Muscle layer of duodenum (tissue), 2 donors: ENCODE measurements around the gene AP3D1.
A peak's percentile ranks its signal among the peaks of the same experiment; 100 is the strongest.

Source experiments
- H3K27ac ChIP-seq: one replicate; pipeline ENCODE4 v1.7.0; 2013; ENCODE audit warnings: mild to moderate bottlenecking, low read length
- H3K27me3 ChIP-seq: one replicate; pipeline ENCODE4 v1.7.0; 2013; ENCODE audit warnings: low read depth, mild to moderate bottlenecking, control low read depth, low read length
- H3K36me3 ChIP-seq, 2 donors: one replicate each; pipeline ENCODE4 v1.7.0; 2013; ENCODE audit warnings: low read length in 2 of 2, control low read depth in 1 of 2, mild to moderate bottlenecking in 1 of 2; ENCODE audit not compliant: insufficient read depth in 2 of 2, control insufficient read depth in 1 of 2
- H3K4me1 ChIP-seq, 2 donors: one replicate each; pipeline ENCODE4 v1.7.0; 2013; ENCODE audit warnings: low read length in 2 of 2, mild to moderate bottlenecking in 2 of 2, control low read depth in 1 of 2, moderate library complexity in 1 of 2; ENCODE audit not compliant: insufficient read depth in 2 of 2, control insufficient read depth in 1 of 2
- H3K4me3 ChIP-seq, 2 donors: one replicate each; pipeline ENCODE4 v1.7.0; 2013; ENCODE audit warnings: low read length in 2 of 2, low read depth in 1 of 2, mild to moderate bottlenecking in 1 of 2
- H3K9me3 ChIP-seq, 2 donors: one replicate each; pipeline ENCODE4 v1.7.0; 2013; ENCODE audit warnings: low read length in 2 of 2, control low read depth in 1 of 2, mild to moderate bottlenecking in 1 of 2; ENCODE audit not compliant: control insufficient read depth in 1 of 2
- donor health status: healthy.

The AP3D1 gene

GRCh38 chr19:2168619-2169424 lies 17.5 kb upstream of the AP3D1 start:
- Histone ChIP-seq H3K27me3 (no peaks in the 10 kb centered on the region), H3K4me3 (peak overlapping the region; percentile 30 to 45), H3K27ac (peak overlapping the region; percentile 89), H3K36me3 (no peaks in the 10 kb centered on the region), H3K4me1 (peaks cover 38 to 63% of the 10 kb centered on the region in 2 donors), H3K9me3 (no peaks in the 10 kb centered on the region)

DNA sequence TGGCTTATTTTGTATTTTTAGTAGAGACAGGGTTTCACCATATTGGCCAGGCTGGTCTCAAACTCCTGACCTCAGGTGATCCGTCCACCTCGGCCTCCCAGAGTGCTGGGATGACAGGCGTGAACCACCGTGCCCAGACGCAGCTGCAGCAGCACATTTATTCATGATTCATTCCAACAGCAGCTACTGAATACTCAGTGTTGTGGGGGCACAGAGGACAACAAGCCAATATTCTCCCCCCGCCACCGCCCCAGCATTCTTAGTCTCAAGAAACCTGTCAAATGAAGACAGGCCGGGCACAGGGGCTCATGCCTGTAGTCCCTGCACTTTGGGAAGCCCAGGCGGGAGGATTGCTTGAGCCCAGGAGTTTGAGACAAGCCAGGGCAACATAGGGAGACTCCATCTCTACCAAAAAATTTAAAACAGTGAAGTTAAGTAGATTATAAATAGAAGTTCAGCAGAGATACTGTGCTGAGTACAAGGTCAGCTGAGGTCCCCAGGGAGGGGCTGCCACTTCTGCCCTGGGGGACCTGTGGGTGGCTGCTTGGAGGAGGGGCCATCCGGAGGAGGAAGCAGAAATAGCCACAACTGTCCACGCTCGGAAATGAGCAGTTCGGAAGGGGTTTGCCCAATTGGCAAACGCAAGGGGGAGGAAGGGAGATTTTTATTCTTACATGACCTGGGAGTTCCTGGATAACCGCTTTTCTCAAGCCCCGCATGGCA lies 16.7 kb upstream of the AP3D1 start:
- Histone ChIP-seq H3K9me3 (no peaks in the 10 kb centered on the region), H3K4me1 (peaks cover 38 to 66% of the 10 kb centered on the region in 2 donors), H3K4me3 (peak overlapping the region; percentile 30 to 45)

DNA sequence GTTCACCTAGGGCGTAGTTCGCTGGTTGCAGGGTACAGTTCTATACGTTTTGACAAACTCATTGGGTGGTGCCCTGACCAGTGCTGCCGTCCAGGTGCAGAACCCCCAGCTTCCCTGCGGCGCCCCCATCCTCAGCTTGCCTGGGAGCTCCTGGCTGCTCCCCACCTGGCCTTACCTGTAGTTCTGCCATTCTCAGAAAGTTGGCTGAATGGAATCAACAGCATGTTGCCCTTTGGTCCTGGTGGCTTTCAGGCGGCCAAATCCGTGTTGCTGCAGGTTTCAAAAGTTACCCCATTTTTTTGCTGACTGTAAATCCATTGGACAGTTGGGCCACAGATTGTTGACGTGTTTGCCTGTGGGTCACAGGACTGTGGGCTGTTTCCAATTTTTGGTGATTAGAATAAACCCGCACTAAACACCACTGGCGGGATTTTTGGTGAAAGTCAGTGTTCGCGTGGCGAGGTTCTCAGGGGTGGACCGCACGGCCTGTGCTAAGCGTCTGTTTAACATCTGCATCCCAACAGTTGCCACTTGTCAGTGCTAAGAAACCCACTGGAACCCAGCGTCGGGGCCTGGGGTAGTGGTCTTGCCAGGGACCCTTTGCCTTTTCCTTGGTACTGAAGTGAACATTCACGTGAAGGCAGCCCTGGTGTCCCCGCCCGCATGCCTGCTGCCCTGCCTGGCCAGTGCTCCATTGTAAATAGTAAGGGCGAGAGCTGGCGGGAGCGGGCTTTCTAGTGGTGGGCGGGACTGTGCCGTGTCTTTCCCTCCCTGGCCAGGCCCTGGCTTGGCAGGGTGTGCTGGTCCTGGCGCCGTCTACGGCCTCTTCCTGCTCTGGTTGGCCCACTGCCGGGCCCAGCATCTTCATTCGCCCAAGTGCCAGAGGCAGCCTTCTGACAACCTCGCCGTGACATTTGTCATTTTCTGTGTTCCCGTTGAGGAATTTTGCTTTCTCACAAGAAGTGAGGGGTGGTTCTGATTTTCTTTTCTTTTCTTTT lies 15.7 kb upstream of the AP3D1 start:
- Histone ChIP-seq H3K27me3 (no peaks in the 10 kb centered on the region), H3K27ac (peak overlapping the region; percentile 84), H3K4me1 (peaks cover 38 to 64% of the 10 kb centered on the region in 2 donors), H3K4me3 (peak overlapping the region; percentile 2 to 45), H3K36me3 (no peaks in the 10 kb centered on the region), H3K9me3 (no peaks in the 10 kb centered on the region)

More for the DNA sequence above, 16.7 kb upstream of the AP3D1 start:
- Histone ChIP-seq H3K27ac (peak overlapping the region; percentile 89), H3K27me3 (no peaks in the 10 kb centered on the region), H3K36me3 (no peaks in the 10 kb centered on the region)

GRCh38 chr19:2164020-2164998 lies 12.9 kb upstream of the AP3D1 start:
- H3K4me1 ChIP-seq: peaks cover 19 to 38% of the 10 kb centered on the region in 2 donors
- peak overlapping the region; percentile 89 for H3K27ac ChIP-seq
- no peaks in the 10 kb centered on the region for H3K27me3 ChIP-seq
- peak overlapping the region; percentile 75 to 85 for H3K4me3 ChIP-seq
- H3K36me3 ChIP-seq: no peaks in the 10 kb centered on the region
- no peaks in the 10 kb centered on the region for H3K9me3 ChIP-seq

GRCh38 chr19:2160379-2160778 lies 9.0 kb upstream of the AP3D1 start:
- Histone ChIP-seq H3K4me3 (no peak overlapping the region), H3K4me1 (peaks cover 0 to 3% of the 10 kb centered on the region in 2 donors), H3K27ac (no peak overlapping the region), H3K9me3 (no peaks in the 10 kb centered on the region), H3K27me3 (no peaks in the 10 kb centered on the region), H3K36me3 (no peaks in the 10 kb centered on the region)

- H3K4me3 ChIP-seq: no peak overlapping the region
- no peak overlapping the region for H3K27ac ChIP-seq
- no peaks in the 10 kb centered on the region for H3K4me1 ChIP-seq
- H3K36me3 ChIP-seq: no peaks in the 10 kb centered on the region
- H3K27me3 ChIP-seq: no peaks in the 10 kb centered on the region
- no peaks in the 10 kb centered on the region for H3K9me3 ChIP-seq
Measured at GRCh38 chr19:2157452-2157851, 6.1 kb upstream of the AP3D1 start.

DNA sequence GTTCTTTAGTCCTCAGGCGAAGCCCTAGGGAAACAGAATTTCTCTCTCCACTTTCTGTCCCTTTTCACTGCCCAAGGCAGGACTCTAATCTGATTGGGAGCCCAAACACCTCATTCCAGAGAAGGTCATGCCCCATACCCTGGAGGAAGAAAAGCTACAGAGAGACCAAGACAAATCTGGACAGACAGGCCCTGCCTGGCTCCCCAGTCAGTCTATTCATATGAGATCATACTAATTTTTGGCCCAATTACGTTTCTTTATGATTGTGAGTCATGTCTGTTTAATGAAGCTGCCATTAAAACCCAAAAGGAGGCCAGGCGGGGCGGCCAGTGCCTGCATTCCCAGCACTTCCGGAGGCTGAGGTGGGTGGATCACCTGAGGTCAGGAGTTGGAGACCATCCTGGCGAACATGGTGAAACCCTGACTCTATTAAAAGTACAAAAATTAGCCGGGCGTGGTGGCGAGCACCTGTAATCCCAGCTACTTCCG lies 3.3 kb upstream of the AP3D1 start:
- no peak overlapping the region for H3K27ac ChIP-seq
- H3K36me3 ChIP-seq: no peaks in the 10 kb centered on the region
- H3K9me3 ChIP-seq: no peaks in the 10 kb centered on the region
- peaks cover 8 to 17% of the 10 kb centered on the region in 2 donors for H3K4me1 ChIP-seq
- H3K27me3 ChIP-seq: no peaks in the 10 kb centered on the region
- no peak overlapping the region for H3K4me3 ChIP-seq

DNA sequence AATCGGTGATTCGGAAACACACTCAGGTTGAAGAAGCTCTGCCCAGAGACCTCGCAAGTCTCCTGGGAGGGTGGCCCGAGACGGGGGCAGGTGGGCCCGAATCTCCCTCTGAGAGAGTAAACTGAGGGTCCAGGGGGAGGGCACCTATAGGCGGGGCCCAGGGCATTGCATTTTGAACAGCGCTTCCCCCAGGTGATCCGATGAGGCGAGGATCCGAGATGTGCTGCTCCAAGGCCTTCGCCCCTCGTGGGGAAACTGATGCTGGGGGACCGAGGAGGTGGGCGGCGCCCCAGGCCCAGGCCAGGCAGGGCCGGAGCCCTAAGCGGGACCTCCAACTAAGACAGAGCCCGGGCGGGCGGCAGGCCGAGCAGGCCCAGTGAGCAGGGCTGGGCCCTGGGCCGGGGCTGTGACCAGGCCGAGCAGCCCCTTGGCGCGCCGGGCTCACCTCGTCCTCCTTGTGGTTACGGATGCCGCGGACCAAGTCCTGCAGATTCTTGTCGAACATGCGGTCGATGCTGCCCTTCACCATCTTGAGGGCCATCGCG lies 500 bp downstream of the AP3D1 start:
- no peaks in the 10 kb centered on the region for H3K36me3 ChIP-seq
- H3K4me1 ChIP-seq: peaks cover 9 to 28% of the 10 kb centered on the region in 2 donors
- H3K27ac ChIP-seq: peak overlapping the region; percentile 72
- H3K4me3 ChIP-seq: peak overlapping the region; percentile 78 to 97
- H3K27me3 ChIP-seq: no peaks in the 10 kb centered on the region
- H3K9me3 ChIP-seq: no peaks in the 10 kb centered on the region

DNA sequence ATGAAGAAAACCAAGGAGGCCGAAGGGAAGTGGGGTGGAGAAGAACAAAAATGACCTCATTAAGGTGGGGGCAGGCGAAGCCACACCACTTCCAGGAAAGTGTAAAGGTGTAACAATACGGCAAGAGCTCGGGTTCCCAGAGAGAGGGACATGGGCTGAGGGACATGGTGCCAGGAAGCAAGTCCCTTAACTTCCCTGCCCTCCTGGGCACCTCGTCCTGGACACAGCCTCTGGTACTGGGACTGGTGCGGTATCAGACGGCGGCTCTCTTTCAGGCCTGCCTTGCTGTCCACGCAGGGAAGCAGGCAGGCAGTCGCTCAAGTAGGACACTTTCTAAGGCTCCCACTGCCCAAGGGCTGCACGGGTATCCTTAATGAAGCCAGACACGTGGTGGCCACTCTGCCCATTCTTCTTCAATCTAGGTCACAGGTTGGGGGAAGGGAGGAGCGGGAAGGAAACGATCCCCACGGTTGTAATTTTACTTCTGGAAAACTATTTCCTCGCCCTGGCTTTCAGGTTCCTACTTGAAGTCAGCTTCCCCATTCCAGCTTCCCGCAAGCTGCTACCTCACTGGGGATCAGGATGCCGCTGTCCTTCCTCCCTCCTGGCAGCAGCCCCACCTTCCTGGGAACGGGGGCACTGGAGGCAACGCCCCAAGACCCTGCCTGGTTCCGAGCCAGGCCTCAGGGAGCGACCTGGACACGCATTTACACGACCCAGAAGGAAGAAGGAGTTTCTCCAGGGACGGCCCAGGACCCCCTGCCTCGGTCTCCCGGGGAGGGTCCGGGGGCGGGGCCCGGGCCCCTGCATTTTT lies 1.2 kb downstream of the AP3D1 start:
- H3K4me1 ChIP-seq: peaks cover 9 to 28% of the 10 kb centered on the region in 2 donors

More for the DNA sequence above, 1.2 kb downstream of the AP3D1 start:
- Histone ChIP-seq H3K9me3 (no peaks in the 10 kb centered on the region), H3K27ac (peak overlapping the region; percentile 72), H3K36me3 (no peaks in the 10 kb centered on the region), H3K27me3 (no peaks in the 10 kb centered on the region), H3K4me3 (peak overlapping the region; percentile 78 to 97)
